KBM-7 (cell line): Measurements from ENCODE around the gene MBP.
A peak's percentile ranks its signal among the peaks of the same experiment; 100 is the strongest.
"Not testable (repeated sequence)": the region's sequence is repeated elsewhere in the genome, so short reads cannot be mapped to it uniquely, and the experiment has no call there.

ENCODE experiments used
- DNase-seq: peaks from one replicate; pipeline ENCODE4 v3.0.0-alpha.2; 2015
- in situ Hi-C: fragments of 300-500 bp; cut with MboI; formaldehyde crosslinking; loops from 2 replicates; pipeline ENCODE4 v1.14.3; 2020; ENCODE audit warnings: low sequenced_read_pairs, low pct_unique_long_range_greater_than_20kb, mixed read lengths

Gene MBP

GRCh38 chr18:77005651-77006195 is 126.9 kb downstream of the MBP start:
- no peak for DNase-seq
- in situ Hi-C loops: no loop called here

GRCh38 chr18:77004555-77005380 is 127.8 kb downstream of the MBP start:
- in situ Hi-C loops: no loop called here
- DNase-seq: peak; percentile 78

GRCh38 chr18:77003316-77003715 is 129.3 kb downstream of the MBP start:
- no peak for DNase-seq
- in situ Hi-C loops: no loop called here

GRCh38 chr18:77002496-77002895 is 130.1 kb downstream of the MBP start:
- in situ Hi-C loops: no loop called here
- no peak for DNase-seq

GRCh38 chr18:77001979-77002378 is 130.6 kb downstream of the MBP start:
- DNase-seq: no peak
- in situ Hi-C loops: no loop called here

GRCh38 chr18:77001041-77001440 is 131.5 kb downstream of the MBP start:
- DNase-seq: no peak
- in situ Hi-C loops: no loop called here

- peak; percentile 70 for DNase-seq
- in situ Hi-C loops: no loop called here
Observed at GRCh38 chr18:77000527-77000926, 132.1 kb downstream of the MBP start.

GRCh38 chr18:76999077-76999476 is 133.5 kb downstream of the MBP start:
- DNase-seq: no peak
- in situ Hi-C loops: no loop called here

GRCh38 chr18:76997951-76998808 is 134.4 kb downstream of the MBP start:
- in situ Hi-C loops: no loop called here
- no peak for DNase-seq

GRCh38 chr18:76996429-76996828 is 136.2 kb downstream of the MBP start:
- DNase-seq: no peak
- in situ Hi-C loops: no loop called here

- DNase-seq: no peak
- in situ Hi-C loops: no loop called here
Observed at GRCh38 chr18:76995896-76996295, 136.7 kb downstream of the MBP start.

GRCh38 chr18:76994086-76994654 is 138.4 kb downstream of the MBP start:
- in situ Hi-C loops: no loop called here
- no peak for DNase-seq

- no peak for DNase-seq
- in situ Hi-C loops: no loop called here
Observed at GRCh38 chr18:76993573-76993972, 139.0 kb downstream of the MBP start.

GRCh38 chr18:76993085-76993382 is 139.5 kb downstream of the MBP start:
- in situ Hi-C loops: no loop called here
- DNase-seq: no peak

GRCh38 chr18:76992226-76993084 is 140.1 kb downstream of the MBP start:
- DNase-seq: no peak
- in situ Hi-C loops: no loop called here

- in situ Hi-C loops: no loop called here
- DNase-seq: no peak
Observed at GRCh38 chr18:76991021-76991688, 141.4 kb downstream of the MBP start.

GRCh38 chr18:76990343-76991020 is 142.1 kb downstream of the MBP start:
- in situ Hi-C loops, DNase-seq: not testable (repeated sequence)

GRCh38 chr18:76989647-76990190 is 142.9 kb downstream of the MBP start:
- no peak for DNase-seq
- in situ Hi-C loops: no loop called here
